Osteoblast (primary cell): ENCODE measurements around the gene TRIM71. TPM values are rescaled to one million over a fixed set of nuclear protein-coding genes. Genes with fewer than 3 reads are reported as not detected.

ENCODE experiments used
- DNase-seq: peaks from one replicate; pipeline ENCODE4 v3.0.0; 2011; ENCODE audit warnings: low spot score, mixed read lengths; ENCODE audit not compliant: insufficient read length; ENCODE audit errors: missing footprints
- H2AFZ ChIP-seq: 2 replicates; pipeline ENCODE4 v1.6.0; 2011; ENCODE audit warnings: mild to moderate bottlenecking, low read length
- H3K27ac ChIP-seq: 2 replicates; pipeline ENCODE4 v1.5.1; 2011; ENCODE audit warnings: mild to moderate bottlenecking, low read depth, low read length, moderate library complexity
- H3K27me3 ChIP-seq: 2 replicates; pipeline ENCODE4 v1.6.0; 2012; ENCODE audit warnings: mild to moderate bottlenecking, control low read depth, inconsistent platforms, low read length, moderate library complexity; ENCODE audit not compliant: insufficient read depth
- H3K36me3 ChIP-seq: 2 replicates; pipeline ENCODE4 v1.5.1; 2011; ENCODE audit warnings: mild to moderate bottlenecking, low read length, control low read depth, moderate library complexity; ENCODE audit not compliant: insufficient read depth
- H3K4me1 ChIP-seq: 2 replicates; pipeline ENCODE4 v1.5.1; 2011; ENCODE audit warnings: mild to moderate bottlenecking, low read length, control low read depth, moderate library complexity; ENCODE audit not compliant: insufficient read depth
- H3K4me2 ChIP-seq: 2 replicates; pipeline ENCODE4 v1.6.0; 2011; ENCODE audit warnings: mild to moderate bottlenecking, low read length; ENCODE audit not compliant: insufficient read depth
- H3K4me3 ChIP-seq: fragments of 200-600 bp; sonication (generic); 3 replicates; pipeline ENCODE4 v1.5.1; 2012; ENCODE audit warnings: mild to moderate bottlenecking, low read length, inconsistent platforms; ENCODE audit not compliant: insufficient read depth
- H3K79me2 ChIP-seq: 2 replicates; pipeline ENCODE4 v1.6.0; 2012; ENCODE audit warnings: mild to moderate bottlenecking, low read length, control low read depth, inconsistent platforms; ENCODE audit not compliant: insufficient read depth
- H3K9me3 ChIP-seq: 2 replicates; pipeline ENCODE4 v1.5.1; 2011; ENCODE audit warnings: low read depth, low read length, control low read depth
- H4K20me1 ChIP-seq: 2 replicates; pipeline ENCODE4 v1.6.0; 2012; ENCODE audit warnings: mild to moderate bottlenecking, low read length, control low read depth; ENCODE audit not compliant: insufficient read depth
- CTCF ChIP-seq: IDR thresholded peaks from 2 replicates; pipeline ENCODE4 v1.5.1; 2011; ENCODE audit warnings: mild to moderate bottlenecking, low read depth, low read length, moderate library complexity; ENCODE audit errors: extremely low read depth
- total RNA-seq: library from RNA; depleted of rRNA; stranded (reverse); fragments of >200 nt; gene quantifications from 2 replicates; pipeline ENCODE4 v1.2.3, GENCODE V29; 2012

The TRIM71 gene
- total RNA-seq, 1 donor: not detected

DNA sequence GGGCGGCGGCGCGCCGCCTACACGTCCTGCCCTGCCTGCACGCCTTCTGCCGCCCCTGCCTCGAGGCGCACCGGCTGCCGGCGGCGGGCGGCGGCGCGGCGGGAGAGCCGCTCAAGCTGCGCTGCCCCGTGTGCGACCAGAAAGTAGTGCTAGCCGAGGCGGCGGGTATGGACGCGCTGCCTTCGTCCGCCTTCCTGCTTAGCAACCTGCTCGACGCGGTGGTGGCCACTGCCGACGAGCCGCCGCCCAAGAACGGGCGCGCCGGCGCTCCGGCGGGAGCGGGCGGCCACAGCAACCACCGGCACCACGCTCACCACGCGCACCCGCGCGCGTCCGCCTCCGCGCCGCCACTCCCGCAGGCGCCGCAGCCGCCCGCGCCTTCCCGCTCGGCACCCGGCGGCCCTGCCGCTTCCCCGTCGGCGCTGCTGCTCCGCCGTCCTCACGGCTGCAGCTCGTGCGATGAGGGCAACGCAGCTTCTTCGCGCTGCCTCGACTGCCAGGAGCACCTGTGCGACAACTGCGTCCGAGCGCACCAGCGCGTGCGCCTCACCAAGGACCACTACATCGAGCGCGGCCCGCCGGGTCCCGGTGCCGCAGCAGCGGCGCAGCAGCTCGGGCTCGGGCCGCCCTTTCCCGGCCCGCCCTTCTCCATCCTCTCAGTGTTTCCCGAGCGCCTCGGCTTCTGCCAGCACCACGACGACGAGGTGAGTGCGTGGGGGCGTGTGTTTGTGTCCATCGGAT is 602 bp downstream of the TRIM71 start:
- Histone ChIP-seq H3K4me2 (no peak overlapping the region), H4K20me1 (no peaks in the 10 kb centered on the region), H3K4me3 (no peak overlapping the region), H3K27ac (no peak overlapping the region), H3K36me3 (no peaks in the 10 kb centered on the region), H3K9me3 (peaks cover 8% of the 10 kb centered on the region), H3K4me1 (no peaks in the 10 kb centered on the region), H2AFZ (no peak overlapping the region), H3K79me2 (no peaks in the 10 kb centered on the region), H3K27me3 (peaks cover 89% of the 10 kb centered on the region)
- TF ChIP-seq CTCF: no peak
- peak; percentile 73 for DNase-seq

GRCh38 chr3:32818970-32819511 is 1.2 kb downstream of the TRIM71 start:
- DNase-seq: peak; percentile 64
- TF ChIP-seq CTCF: no peak
- Histone ChIP-seq H3K27me3 (peaks cover 91% of the 10 kb centered on the region), H3K9me3 (peaks cover 8% of the 10 kb centered on the region), H2AFZ (no peak overlapping the region), H3K4me1 (no peaks in the 10 kb centered on the region), H3K36me3 (no peaks in the 10 kb centered on the region), H3K4me2 (no peak overlapping the region), H3K4me3 (no peak overlapping the region), H4K20me1 (no peaks in the 10 kb centered on the region), H3K27ac (no peak overlapping the region), H3K79me2 (no peaks in the 10 kb centered on the region)

GRCh38 chr3:32819551-32820348 is 2.0 kb downstream of the TRIM71 start:
- H3K27me3 ChIP-seq: peaks cover 90% of the 10 kb centered on the region
- H3K4me3 ChIP-seq: no peak overlapping the region
- H3K9me3 ChIP-seq: peaks cover 8% of the 10 kb centered on the region
- H3K4me1 ChIP-seq: no peaks in the 10 kb centered on the region
- H3K4me2 ChIP-seq: no peak overlapping the region
- no peaks in the 10 kb centered on the region for H4K20me1 ChIP-seq
- no peak for TF ChIP-seq CTCF
- H2AFZ ChIP-seq: no peak overlapping the region
- peak; percentile 73 for DNase-seq
- no peaks in the 10 kb centered on the region for H3K36me3 ChIP-seq
- H3K79me2 ChIP-seq: no peaks in the 10 kb centered on the region
- no peak overlapping the region for H3K27ac ChIP-seq

DNA sequence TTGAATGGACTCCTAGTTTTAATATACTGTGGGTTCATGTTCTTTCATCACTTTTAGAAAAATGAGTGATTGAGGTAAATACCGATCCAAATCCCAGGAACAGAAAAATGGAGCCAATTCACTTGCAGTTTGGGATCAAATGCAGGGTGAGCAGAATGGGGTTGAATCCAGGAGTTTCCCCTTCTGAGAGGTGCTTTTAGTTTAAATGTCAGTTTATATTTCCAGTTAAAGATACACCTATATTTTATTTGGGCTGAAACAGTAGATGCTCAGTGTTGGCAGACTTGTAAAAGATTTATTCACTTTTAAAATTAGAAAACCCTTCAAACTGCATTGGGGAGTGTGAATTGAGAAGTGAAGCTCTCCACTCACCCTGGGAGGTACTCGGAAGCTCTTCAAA is 2.6 kb downstream of the TRIM71 start:
- no peak overlapping the region for H3K4me3 ChIP-seq
- no peaks in the 10 kb centered on the region for H3K36me3 ChIP-seq
- peaks cover 8% of the 10 kb centered on the region for H3K9me3 ChIP-seq
- no peaks in the 10 kb centered on the region for H3K79me2 ChIP-seq
- no peaks in the 10 kb centered on the region for H4K20me1 ChIP-seq
- H3K4me1 ChIP-seq: no peaks in the 10 kb centered on the region
- no peak overlapping the region for H3K27ac ChIP-seq
- no peak overlapping the region for H3K4me2 ChIP-seq
- no peak overlapping the region for H2AFZ ChIP-seq
- H3K27me3 ChIP-seq: peaks cover 86% of the 10 kb centered on the region
- TF ChIP-seq CTCF: no peak
- peak; percentile 71 for DNase-seq
